ENCODE data around the gene EFNB3.

The EFNB3 gene

GRCh38 chr17:7707858-7708750 lies 3.1 kb downstream of the EFNB3 start:
- no peak for ATAC-seq
- TF ChIP-seq SNAI2 (CRISPR knock-in tag; IDR thresholded peaks at IDR 0.05), result no peak
- no peak for TF ChIP-seq ZNF8 (CRISPR knock-in tag; IDR thresholded peaks at IDR 0.05)
- TF ChIP-seq ZFP30 (CRISPR knock-in tag; IDR thresholded peaks at IDR 0.05), result no peak
- TF ChIP-seq ZC3H10 (CRISPR knock-in tag; IDR thresholded peaks at IDR 0.05), result no peak
- no peak for TF ChIP-seq OSR1 (CRISPR knock-in tag; IDR thresholded peaks at IDR 0.05)
- TF ChIP-seq ZFP3 (CRISPR knock-in tag; IDR thresholded peaks at IDR 0.05), result no peak
- TF ChIP-seq POU6F1 (CRISPR knock-in tag; IDR thresholded peaks at IDR 0.05; ENCODE audit: borderline replicate concordance, low read depth), result no peak
- TF ChIP-seq PATZ1 (CRISPR knock-in tag; IDR thresholded peaks at IDR 0.05; ENCODE audit: borderline replicate concordance), result no peak
- no peak for TF ChIP-seq RARB (CRISPR knock-in tag; IDR thresholded peaks at IDR 0.05)
- no peak for TF ChIP-seq ARNTL (CRISPR knock-in tag; IDR thresholded peaks at IDR 0.05; ENCODE audit: borderline replicate concordance, low read depth)

GRCh38 chr17:7709031-7709430 lies 4.0 kb downstream of the EFNB3 start:
- TF ChIP-seq ZNF565 (CRISPR knock-in tag; conservative IDR thresholded peaks at IDR 0.05; ENCODE audit: low read depth) (no peak), ARNTL (CRISPR knock-in tag; IDR thresholded peaks at IDR 0.05; ENCODE audit: borderline replicate concordance, low read depth) (no peak), ZFP3 (CRISPR knock-in tag; IDR thresholded peaks at IDR 0.05) (no peak), ZC3H10 (CRISPR knock-in tag; IDR thresholded peaks at IDR 0.05) (no peak), ZNF8 (CRISPR knock-in tag; IDR thresholded peaks at IDR 0.05) (no peak), GLIS3 (CRISPR knock-in tag; IDR thresholded peaks at IDR 0.05) (no peak), RARB (CRISPR knock-in tag; IDR thresholded peaks at IDR 0.05) (no peak), TOX (CRISPR knock-in tag; IDR thresholded peaks at IDR 0.05; ENCODE audit: borderline replicate concordance) (no peak), CSDC2 (CRISPR knock-in tag; IDR thresholded peaks at IDR 0.05) (no peak), ZFP30 (CRISPR knock-in tag; IDR thresholded peaks at IDR 0.05) (no peak), BACH2 (CRISPR knock-in tag; IDR thresholded peaks at IDR 0.05; ENCODE audit: borderline replicate concordance) (no peak)
- ATAC-seq, result no peak

- no peak for TF ChIP-seq PATZ1 (CRISPR knock-in tag; IDR thresholded peaks at IDR 0.05; ENCODE audit: borderline replicate concordance)
- TF ChIP-seq ZC3H10 (CRISPR knock-in tag; IDR thresholded peaks at IDR 0.05), result no peak
- no peak for TF ChIP-seq ARNTL (CRISPR knock-in tag; IDR thresholded peaks at IDR 0.05; ENCODE audit: borderline replicate concordance, low read depth)
- TF ChIP-seq CSRNP3 (CRISPR knock-in tag; IDR thresholded peaks at IDR 0.05), result no peak
- TF ChIP-seq POU6F1 (CRISPR knock-in tag; IDR thresholded peaks at IDR 0.05; ENCODE audit: borderline replicate concordance, low read depth), result no peak
- no peak for TF ChIP-seq TOX (CRISPR knock-in tag; IDR thresholded peaks at IDR 0.05; ENCODE audit: borderline replicate concordance)
- TF ChIP-seq CREB5 (CRISPR knock-in tag; IDR thresholded peaks at IDR 0.05; ENCODE audit: low read depth), result no peak
- no peak for TF ChIP-seq BACH2 (CRISPR knock-in tag; IDR thresholded peaks at IDR 0.05; ENCODE audit: borderline replicate concordance)
- no peak for TF ChIP-seq CSDC2 (CRISPR knock-in tag; IDR thresholded peaks at IDR 0.05)
- TF ChIP-seq SNAI2 (CRISPR knock-in tag; IDR thresholded peaks at IDR 0.05), result no peak
- no peak for TF ChIP-seq RARB (CRISPR knock-in tag; IDR thresholded peaks at IDR 0.05)
- ATAC-seq, result no peak
Measured at GRCh38 chr17:7710301-7710700, 5.3 kb downstream of the EFNB3 start.
